WTC11 (cell line): ENCODE data around the gene CR2.

ENCODE experiments used
- TF ChIP-seq, protein P1 (sequence below): fragments of 200-600 bp; IDR thresholded peaks from 2 replicates; pipeline ENCODE4 v1.8.0; 2022; ENCODE audit warnings: antibody characterized with exemption
- TF ChIP-seq, protein P2 (sequence below): sonication (generic); formaldehyde crosslinking; IDR thresholded peaks from 2 replicates; pipeline ENCODE4 v1.8.1; 2023; ENCODE audit warnings: mild to moderate bottlenecking, missing genetic modification reagents, moderate library complexity

DNA sequence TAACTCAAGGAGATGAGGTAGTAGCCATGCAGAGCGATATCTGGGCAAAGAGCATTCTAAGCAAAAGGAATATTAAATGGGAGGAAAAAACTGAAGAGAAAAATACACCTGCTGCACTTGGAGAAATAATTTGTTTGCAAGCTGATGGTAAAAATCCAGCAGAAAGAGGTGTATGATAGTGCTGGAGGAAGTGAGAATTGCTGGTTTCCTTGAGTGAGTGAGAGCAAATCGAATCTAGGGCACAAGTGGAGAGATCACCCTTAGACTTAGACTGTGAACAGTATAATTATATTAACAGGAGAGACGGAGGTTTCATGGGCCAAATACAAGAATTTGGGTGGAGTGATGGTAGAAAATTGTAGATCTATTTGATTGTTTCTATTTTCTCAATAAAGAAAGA lies 39.1 kb downstream of the CR2 start:
- TF ChIP-seq, protein P1, sequence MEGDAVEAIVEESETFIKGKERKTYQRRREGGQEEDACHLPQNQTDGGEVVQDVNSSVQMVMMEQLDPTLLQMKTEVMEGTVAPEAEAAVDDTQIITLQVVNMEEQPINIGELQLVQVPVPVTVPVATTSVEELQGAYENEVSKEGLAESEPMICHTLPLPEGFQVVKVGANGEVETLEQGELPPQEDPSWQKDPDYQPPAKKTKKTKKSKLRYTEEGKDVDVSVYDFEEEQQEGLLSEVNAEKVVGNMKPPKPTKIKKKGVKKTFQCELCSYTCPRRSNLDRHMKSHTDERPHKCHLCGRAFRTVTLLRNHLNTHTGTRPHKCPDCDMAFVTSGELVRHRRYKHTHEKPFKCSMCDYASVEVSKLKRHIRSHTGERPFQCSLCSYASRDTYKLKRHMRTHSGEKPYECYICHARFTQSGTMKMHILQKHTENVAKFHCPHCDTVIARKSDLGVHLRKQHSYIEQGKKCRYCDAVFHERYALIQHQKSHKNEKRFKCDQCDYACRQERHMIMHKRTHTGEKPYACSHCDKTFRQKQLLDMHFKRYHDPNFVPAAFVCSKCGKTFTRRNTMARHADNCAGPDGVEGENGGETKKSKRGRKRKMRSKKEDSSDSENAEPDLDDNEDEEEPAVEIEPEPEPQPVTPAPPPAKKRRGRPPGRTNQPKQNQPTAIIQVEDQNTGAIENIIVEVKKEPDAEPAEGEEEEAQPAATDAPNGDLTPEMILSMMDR = no peak
- TF ChIP-seq, protein P2, sequence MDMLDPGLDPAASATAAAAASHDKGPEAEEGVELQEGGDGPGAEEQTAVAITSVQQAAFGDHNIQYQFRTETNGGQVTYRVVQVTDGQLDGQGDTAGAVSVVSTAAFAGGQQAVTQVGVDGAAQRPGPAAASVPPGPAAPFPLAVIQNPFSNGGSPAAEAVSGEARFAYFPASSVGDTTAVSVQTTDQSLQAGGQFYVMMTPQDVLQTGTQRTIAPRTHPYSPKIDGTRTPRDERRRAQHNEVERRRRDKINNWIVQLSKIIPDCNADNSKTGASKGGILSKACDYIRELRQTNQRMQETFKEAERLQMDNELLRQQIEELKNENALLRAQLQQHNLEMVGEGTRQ (CRISPR knock-in tag) = no peak
